HG03097 (cell line): ENCODE results near the gene PGGT1B.

ENCODE experiments used
- ATAC-seq: cut with Tn5 transposase; IDR thresholded peaks from one replicate; pipeline ENCODE4 v1.9.1; 2021; ENCODE audit not compliant: unreplicated experiment, low FRiP score

Gene PGGT1B

GRCh38 chr5:115186794-115187193 lies 75.9 kb downstream of the PGGT1B start:
- no peak for ATAC-seq

- no peak for ATAC-seq
Observed at GRCh38 chr5:115184770-115185169, 77.9 kb downstream of the PGGT1B start.

GRCh38 chr5:115181757-115182156 lies 80.9 kb downstream of the PGGT1B start:
- no peak for ATAC-seq

GRCh38 chr5:115180165-115180709 lies 82.4 kb downstream of the PGGT1B start:
- ATAC-seq = no peak

- ATAC-seq = no peak
Observed at GRCh38 chr5:115179394-115180164, 83.1 kb downstream of the PGGT1B start.

- no peak for ATAC-seq
Observed at GRCh38 chr5:115179030-115179393, 83.7 kb downstream of the PGGT1B start.

GRCh38 chr5:115170929-115171510 lies 91.7 kb downstream of the PGGT1B start:
- ATAC-seq = no peak

GRCh38 chr5:115170134-115170928 lies 92.3 kb downstream of the PGGT1B start:
- peak; percentile 53 for ATAC-seq

GRCh38 chr5:115169487-115170133 lies 93.1 kb downstream of the PGGT1B start, which contains the start of gene TRIM36:
TRIM36 (minus strand) TSS chr5:115169908; CDS start chr5:115169634, 274 bp downstream.
- ATAC-seq = peak; percentile 98

- peak; percentile 13 for ATAC-seq
Observed at GRCh38 chr5:115168829-115169486, 93.7 kb downstream of the PGGT1B start.

GRCh38 chr5:115166744-115167393 lies 95.8 kb downstream of the PGGT1B start:
- ATAC-seq = no peak

- ATAC-seq = no peak
Observed at GRCh38 chr5:115165790-115166189, 96.9 kb downstream of the PGGT1B start.

GRCh38 chr5:115160975-115161475 lies 101.7 kb downstream of the PGGT1B start:
- no peak for ATAC-seq
